Mucosa of stomach (tissue), 1 donor: ENCODE measurements around the gene AEBP1.

ENCODE experiments used
- H3K27me3 ChIP-seq: one replicate; pipeline ENCODE4 v1.7.0; 2013; ENCODE audit warnings: mild to moderate bottlenecking, low read length; ENCODE audit not compliant: control insufficient read depth, insufficient read depth
- H3K36me3 ChIP-seq: one replicate; pipeline ENCODE4 v1.7.0; 2013; ENCODE audit warnings: low read length; ENCODE audit not compliant: control insufficient read depth, insufficient read depth
- H3K4me1 ChIP-seq: one replicate; pipeline ENCODE4 v1.7.0; 2013; ENCODE audit warnings: mild to moderate bottlenecking, low read length; ENCODE audit not compliant: control insufficient read depth, insufficient read depth
- H3K4me3 ChIP-seq: one replicate; pipeline ENCODE4 v1.7.0; 2013; ENCODE audit warnings: low read length
- H3K9ac ChIP-seq: one replicate; pipeline ENCODE4 v1.7.0; 2013; ENCODE audit warnings: mild to moderate bottlenecking, low read length, moderate library complexity
- H3K9me3 ChIP-seq: one replicate; pipeline ENCODE4 v1.7.0; 2013; ENCODE audit warnings: mild to moderate bottlenecking, low read length, moderate library complexity; ENCODE audit not compliant: control insufficient read depth
- donor health status: Pancreatic carcinoma.

Gene AEBP1

GRCh38 chr7:44112231-44112996 is 8.3 kb downstream of the AEBP1 start:
- no peak overlapping the region for H3K4me3 ChIP-seq
- H3K9ac ChIP-seq = no peak overlapping the region
- H3K36me3 ChIP-seq = peaks cover 5% of the 10 kb centered on the region
- H3K27me3 ChIP-seq = no peaks in the 10 kb centered on the region
- no peaks in the 10 kb centered on the region for H3K9me3 ChIP-seq
- H3K4me1 ChIP-seq = no peaks in the 10 kb centered on the region

GRCh38 chr7:44112997-44113763 is 9.0 kb downstream of the AEBP1 start:
- H3K36me3 ChIP-seq = peaks cover 5% of the 10 kb centered on the region

GRCh38 chr7:44113764-44114354 is 9.7 kb downstream of the AEBP1 start:
- Histone ChIP-seq H3K9me3 (no peaks in the 10 kb centered on the region), H3K4me1 (no peaks in the 10 kb centered on the region), H3K9ac (no peak overlapping the region), H3K27me3 (no peaks in the 10 kb centered on the region), H3K36me3 (peaks cover 5% of the 10 kb centered on the region), H3K4me3 (no peak overlapping the region)

More at GRCh38 chr7:44112997-44113763, 9.0 kb downstream of the AEBP1 start:
- Histone ChIP-seq H3K9me3 (no peaks in the 10 kb centered on the region), H3K27me3 (no peaks in the 10 kb centered on the region), H3K4me1 (no peaks in the 10 kb centered on the region), H3K9ac (no peak overlapping the region), H3K4me3 (no peak overlapping the region)

GRCh38 chr7:44114586-44115310 is 10.6 kb downstream of the AEBP1 start:
- Histone ChIP-seq H3K27me3 (no peaks in the 10 kb centered on the region), H3K36me3 (peaks cover 5% of the 10 kb centered on the region), H3K9ac (no peak overlapping the region), H3K4me1 (no peaks in the 10 kb centered on the region), H3K4me3 (no peak overlapping the region), H3K9me3 (no peaks in the 10 kb centered on the region)

- Histone ChIP-seq H3K4me1 (peaks cover 2% of the 10 kb centered on the region), H3K27me3 (no peaks in the 10 kb centered on the region), H3K36me3 (peaks cover 5% of the 10 kb centered on the region), H3K9me3 (no peaks in the 10 kb centered on the region), H3K9ac (no peak overlapping the region), H3K4me3 (no peak overlapping the region)
Observed at GRCh38 chr7:44116087-44116788, 12.1 kb downstream of the AEBP1 start.

- no peak overlapping the region for H3K9ac ChIP-seq
- H3K4me1 ChIP-seq = peaks cover 10% of the 10 kb centered on the region
- H3K4me3 ChIP-seq = no peak overlapping the region
- H3K36me3 ChIP-seq = peaks cover 5% of the 10 kb centered on the region
- no peaks in the 10 kb centered on the region for H3K9me3 ChIP-seq
- H3K27me3 ChIP-seq = no peaks in the 10 kb centered on the region
Observed at GRCh38 chr7:44116789-44117666, 12.9 kb downstream of the AEBP1 start.

GRCh38 chr7:44117801-44118429 is 13.8 kb downstream of the AEBP1 start:
- Histone ChIP-seq H3K9ac (no peak overlapping the region), H3K9me3 (no peaks in the 10 kb centered on the region), H3K27me3 (no peaks in the 10 kb centered on the region), H3K4me3 (no peak overlapping the region), H3K4me1 (peaks cover 18% of the 10 kb centered on the region), H3K36me3 (peaks cover 5% of the 10 kb centered on the region)

GRCh38 chr7:44119829-44120380 is 15.8 kb downstream of the AEBP1 start:
- no peak overlapping the region for H3K4me3 ChIP-seq
- H3K9me3 ChIP-seq = no peaks in the 10 kb centered on the region
- peaks cover 20% of the 10 kb centered on the region for H3K4me1 ChIP-seq
- no peaks in the 10 kb centered on the region for H3K36me3 ChIP-seq
- H3K9ac ChIP-seq = no peak overlapping the region
- H3K27me3 ChIP-seq = no peaks in the 10 kb centered on the region

- H3K4me3 ChIP-seq = no peak overlapping the region
- peaks cover 20% of the 10 kb centered on the region for H3K4me1 ChIP-seq
- H3K36me3 ChIP-seq = no peaks in the 10 kb centered on the region
- no peaks in the 10 kb centered on the region for H3K27me3 ChIP-seq
- H3K9ac ChIP-seq = no peak overlapping the region
- H3K9me3 ChIP-seq = no peaks in the 10 kb centered on the region
Observed at GRCh38 chr7:44120395-44120794, 16.2 kb downstream of the AEBP1 start.

- no peak overlapping the region for H3K9ac ChIP-seq
- H3K9me3 ChIP-seq = no peaks in the 10 kb centered on the region
- no peak overlapping the region for H3K4me3 ChIP-seq
- no peaks in the 10 kb centered on the region for H3K36me3 ChIP-seq
- H3K4me1 ChIP-seq = peaks cover 20% of the 10 kb centered on the region
- no peaks in the 10 kb centered on the region for H3K27me3 ChIP-seq
Observed at GRCh38 chr7:44121761-44122420, 17.7 kb downstream of the AEBP1 start.
